Activated T-helper 17 cell treated with anti-CD3 and anti-CD28 coated beads, Interleukin-2, amount 50 U/mL, for 72 hours (primary cell): ENCODE data around the gene ANKH. TPM values are rescaled to one million over a fixed set of nuclear protein-coding genes. Genes with fewer than 3 reads are reported as not detected.

Experiments used
- ATAC-seq: fragments of 150-1000 bp; cut with Tn5 transposase; replicated peaks from 2 replicates; pipeline ENCODE4 v1.10.0; 2021; ENCODE audit warnings: mild to moderate bottlenecking, moderate library complexity
- H3K27ac Mint-ChIP-seq: one replicate; pipeline ENCODE4 v1.8.0; 2022; ENCODE audit warnings: mixed read lengths
- H3K27me3 Mint-ChIP-seq: one replicate; pipeline ENCODE4 v1.8.0; 2022; ENCODE audit warnings: mixed read lengths
- H3K36me3 Mint-ChIP-seq: one replicate; pipeline ENCODE4 v1.8.0; 2022; ENCODE audit warnings: low read depth, mild to moderate bottlenecking, mixed read lengths
- H3K4me1 Mint-ChIP-seq: one replicate; pipeline ENCODE4 v1.8.0; 2022; ENCODE audit warnings: mixed read lengths
- H3K4me3 Mint-ChIP-seq: one replicate; pipeline ENCODE4 v1.8.0; 2022; ENCODE audit warnings: mild to moderate bottlenecking, mixed read lengths
- H3K9me3 Mint-ChIP-seq: one replicate; pipeline ENCODE4 v1.8.0; 2022; ENCODE audit warnings: mixed read lengths
- total RNA-seq, 2 donors: library from RNA; stranded (reverse); gene quantifications; one replicate each; pipeline ENCODE4 v1.2.3, GENCODE V29; 2022

The ANKH gene
- total RNA-seq, 2 donors from 2014 or later: 101 to 193 TPM

GRCh38 chr5:14667770-14668169 is 203.8 kb downstream of the ANKH start:
- H3K4me1 Mint-ChIP-seq: peaks cover 55% of the 10 kb centered on the region
- H3K27ac Mint-ChIP-seq: peak overlapping the region; percentile 93
- H3K4me3 Mint-ChIP-seq: peak overlapping the region; percentile 95
- no peaks in the 10 kb centered on the region for H3K9me3 Mint-ChIP-seq
- no peak for ATAC-seq
- H3K27me3 Mint-ChIP-seq: no peaks in the 10 kb centered on the region
- H3K36me3 Mint-ChIP-seq: peaks cover 84% of the 10 kb centered on the region

- peak overlapping the region; percentile 93 for H3K27ac Mint-ChIP-seq
Observed at GRCh38 chr5:14667290-14667689, 204.3 kb downstream of the ANKH start.

GRCh38 chr5:14666357-14666756 is 205.2 kb downstream of the ANKH start:
- Mint-ChIP-seq H3K27me3 (no peaks in the 10 kb centered on the region), H3K4me3 (peak overlapping the region; percentile 95), H3K27ac (peak overlapping the region; percentile 93), H3K36me3 (peaks cover 70% of the 10 kb centered on the region), H3K4me1 (peaks cover 43% of the 10 kb centered on the region), H3K9me3 (no peaks in the 10 kb centered on the region)
- no peak for ATAC-seq

More at GRCh38 chr5:14667290-14667689, 204.3 kb downstream of the ANKH start:
- no peak for ATAC-seq
- H3K4me1 Mint-ChIP-seq: peaks cover 52% of the 10 kb centered on the region
- peaks cover 79% of the 10 kb centered on the region for H3K36me3 Mint-ChIP-seq
- peak overlapping the region; percentile 95 for H3K4me3 Mint-ChIP-seq
- no peaks in the 10 kb centered on the region for H3K9me3 Mint-ChIP-seq
- no peaks in the 10 kb centered on the region for H3K27me3 Mint-ChIP-seq

- H3K9me3 Mint-ChIP-seq: no peaks in the 10 kb centered on the region
- peaks cover 66% of the 10 kb centered on the region for H3K36me3 Mint-ChIP-seq
- peak overlapping the region; percentile 93 for H3K27ac Mint-ChIP-seq
- H3K27me3 Mint-ChIP-seq: no peaks in the 10 kb centered on the region
- peak overlapping the region; percentile 95 for H3K4me3 Mint-ChIP-seq
- ATAC-seq: peak; percentile 29
- H3K4me1 Mint-ChIP-seq: peaks cover 42% of the 10 kb centered on the region
Observed at GRCh38 chr5:14665949-14666348, 205.6 kb downstream of the ANKH start.

- Mint-ChIP-seq H3K27me3 (no peaks in the 10 kb centered on the region), H3K27ac (peak overlapping the region; percentile 93), H3K4me3 (peak overlapping the region; percentile 95), H3K9me3 (no peaks in the 10 kb centered on the region), H3K4me1 (peaks cover 42% of the 10 kb centered on the region), H3K36me3 (peaks cover 61% of the 10 kb centered on the region)
- no peak for ATAC-seq
Observed at GRCh38 chr5:14665101-14665822, 206.3 kb downstream of the ANKH start.

- Mint-ChIP-seq H3K27me3 (no peaks in the 10 kb centered on the region), H3K9me3 (no peaks in the 10 kb centered on the region), H3K36me3 (peaks cover 56% of the 10 kb centered on the region), H3K4me3 (peak within 1 kb of the TSS; percentile 95), H3K27ac (peak within 1 kb of the TSS; percentile 97), H3K4me1 (peaks cover 37% of the 10 kb centered on the region)
- peak; percentile 83 for ATAC-seq
Observed at GRCh38 chr5:14664270-14665100, 207.1 kb downstream of the ANKH start, which contains the start of gene OTULIN. Gene OTULIN, plus strand, starts transcription at chr5:14664718. Its CDS starts 108 bp downstream, at chr5:14664826.

GRCh38 chr5:14663734-14664269 is 207.8 kb downstream of the ANKH start:
- Mint-ChIP-seq H3K9me3 (no peaks in the 10 kb centered on the region), H3K27me3 (no peaks in the 10 kb centered on the region), H3K4me3 (peak overlapping the region; percentile 95), H3K27ac (peak overlapping the region; percentile 97), H3K36me3 (peaks cover 49% of the 10 kb centered on the region), H3K4me1 (peaks cover 37% of the 10 kb centered on the region)
- peak; percentile 23 for ATAC-seq

- peak overlapping the region; percentile 95 for H3K4me3 Mint-ChIP-seq
Observed at GRCh38 chr5:14662721-14663260, 208.8 kb downstream of the ANKH start.

GRCh38 chr5:14660833-14661232 is 210.7 kb downstream of the ANKH start:
- ATAC-seq: no peak
- Mint-ChIP-seq H3K4me1 (peaks cover 25% of the 10 kb centered on the region), H3K27me3 (no peaks in the 10 kb centered on the region)

More at GRCh38 chr5:14662721-14663260, 208.8 kb downstream of the ANKH start:
- peaks cover 29% of the 10 kb centered on the region for H3K4me1 Mint-ChIP-seq
- ATAC-seq: no peak
- peak overlapping the region; percentile 97 for H3K27ac Mint-ChIP-seq
- no peaks in the 10 kb centered on the region for H3K27me3 Mint-ChIP-seq
- H3K36me3 Mint-ChIP-seq: peaks cover 39% of the 10 kb centered on the region
- no peaks in the 10 kb centered on the region for H3K9me3 Mint-ChIP-seq

GRCh38 chr5:14659821-14660607 is 211.6 kb downstream of the ANKH start:
- Mint-ChIP-seq H3K4me3 (no peak overlapping the region), H3K4me1 (peaks cover 28% of the 10 kb centered on the region), H3K27me3 (no peaks in the 10 kb centered on the region), H3K27ac (no peak overlapping the region), H3K36me3 (peaks cover 13% of the 10 kb centered on the region), H3K9me3 (no peaks in the 10 kb centered on the region)
- no peak for ATAC-seq

More at GRCh38 chr5:14660833-14661232, 210.7 kb downstream of the ANKH start:
- Mint-ChIP-seq H3K27ac (no peak overlapping the region), H3K4me3 (peak overlapping the region; percentile 3), H3K9me3 (no peaks in the 10 kb centered on the region), H3K36me3 (peaks cover 20% of the 10 kb centered on the region)

GRCh38 chr5:14656898-14657297 is 214.7 kb downstream of the ANKH start:
- peak; percentile 29 for ATAC-seq
- Mint-ChIP-seq H3K36me3 (no peaks in the 10 kb centered on the region), H3K4me1 (peaks cover 20% of the 10 kb centered on the region), H3K4me3 (peak overlapping the region; percentile 44), H3K27ac (peak overlapping the region; percentile 83), H3K27me3 (no peaks in the 10 kb centered on the region), H3K9me3 (no peaks in the 10 kb centered on the region)

GRCh38 chr5:14655146-14655741 is 216.3 kb downstream of the ANKH start:
- H3K36me3 Mint-ChIP-seq: no peaks in the 10 kb centered on the region
- no peaks in the 10 kb centered on the region for H3K9me3 Mint-ChIP-seq
- no peak for ATAC-seq
- H3K4me3 Mint-ChIP-seq: peak overlapping the region; percentile 44
- peaks cover 14% of the 10 kb centered on the region for H3K4me1 Mint-ChIP-seq
- no peaks in the 10 kb centered on the region for H3K27me3 Mint-ChIP-seq
- H3K27ac Mint-ChIP-seq: peak overlapping the region; percentile 83
